HepG2 (cell line): ENCODE data around the gene EGLN2.
"Not testable (repeated sequence)": the region's sequence is repeated elsewhere in the genome, so short reads cannot be mapped to it uniquely, and the experiment has no call there.

ENCODE experiments used
- ATF1 ChIP-seq: IDR thresholded peaks from 2 replicates; pipeline ENCODE4 v1.6.1; 2016; ENCODE audit warnings: mild to moderate bottlenecking, control low read depth
- CTCF ChIP-seq: sonication (generic); formaldehyde crosslinking; IDR thresholded peaks from 2 replicates; pipeline ENCODE4 v1.5.0; 2020; ENCODE audit warnings: mild to moderate bottlenecking, missing genetic modification reagents, moderate library complexity
- FOSL1 ChIP-seq: sonication (generic); formaldehyde crosslinking; IDR thresholded peaks from 2 replicates; pipeline ENCODE4 v1.9.0; 2021; ENCODE audit warnings: missing genetic modification reagents, borderline replicate concordance
- GTF3A ChIP-seq: sonication (generic); formaldehyde crosslinking; conservative IDR thresholded peaks from 2 replicates; pipeline ENCODE4 v1.4.0; 2020; ENCODE audit warnings: mild to moderate bottlenecking, missing genetic modification reagents
- MAF1 ChIP-seq: sonication (generic); formaldehyde crosslinking; IDR thresholded peaks from 2 replicates; pipeline ENCODE4 v1.5.0; 2020; ENCODE audit warnings: missing genetic modification reagents, borderline replicate concordance
- NBN ChIP-seq: fragments of 450-650 bp; conservative IDR thresholded peaks from 2 replicates; pipeline ENCODE4 v1.6.1; 2017
- SMC3 ChIP-seq: IDR thresholded peaks from 2 replicates; pipeline ENCODE4 v1.6.1; 2011; ENCODE audit warnings: low read length, improper control_type of control experiment
- SP2 ChIP-seq: sonication (generic); formaldehyde crosslinking; IDR thresholded peaks from 2 replicates; pipeline ENCODE4 v1.5.1; 2020; ENCODE audit warnings: mild to moderate bottlenecking, missing genetic modification reagents
- ZBTB4 ChIP-seq: sonication (generic); formaldehyde crosslinking; IDR thresholded peaks from 2 replicates; pipeline ENCODE4 v1.4.0; 2020; ENCODE audit warnings: missing genetic modification reagents, mild to moderate bottlenecking, borderline replicate concordance
- ZKSCAN1 ChIP-seq: fragments of 150-350 bp; IDR thresholded peaks from 2 replicates; pipeline ENCODE4 v1.6.1; 2014; ENCODE audit warnings: low read length
- ZNF18 ChIP-seq: sonication (generic); formaldehyde crosslinking; IDR thresholded peaks from 2 replicates; pipeline ENCODE4 v1.8.0; 2022; ENCODE audit warnings: mild to moderate bottlenecking, missing genetic modification reagents; ENCODE audit not compliant: insufficient replicate concordance
- ZNF354B ChIP-seq: sonication (generic); formaldehyde crosslinking; IDR thresholded peaks from 2 replicates; pipeline ENCODE4 v1.8.0; 2022; ENCODE audit warnings: mild to moderate bottlenecking, missing genetic modification reagents
- ZNF484 ChIP-seq: sonication (generic); formaldehyde crosslinking; IDR thresholded peaks from 2 replicates; pipeline ENCODE4 v1.5.1; 2020; ENCODE audit warnings: mild to moderate bottlenecking, low read depth, missing genetic modification reagents, borderline replicate concordance

GRCh38 chr19:40843653-40844052 is 44.7 kb downstream of the EGLN2 start:
- not testable (repeated sequence) for TF ChIP-seq ZBTB4; CTCF; NBN; ATF1 (CRISPR knock-in tag); FOSL1 (CRISPR knock-in tag); SP2 (CRISPR knock-in tag); ZKSCAN1; GTF3A; ZNF18 (CRISPR knock-in tag); MAF1 (CRISPR knock-in tag); ZNF354B; ZNF484; SMC3
